Keratinocyte (primary cell): Measurements from ENCODE around the gene SLC13A5. TPM values are rescaled to one million over a fixed set of nuclear protein-coding genes. Genes with fewer than 3 reads are reported as not detected.

Experiments used
- DNase-seq: peaks from one replicate; pipeline ENCODE4 v3.0.0-alpha.2; 2011; ENCODE audit warnings: low read depth, missing footprints, low spot score
- FAIRE-seq: peaks from 2 replicates; lab custom pipeline; 2011; peaks lifted over from hg19 to GRCh38; lab: Jason Lieb, UNC
- H2AFZ ChIP-seq: 2 replicates; pipeline ENCODE4 v1.6.0; 2012; ENCODE audit warnings: low read length, control low read depth, inconsistent platforms; ENCODE audit not compliant: control insufficient read depth
- H3K27ac ChIP-seq: 2 replicates; pipeline ENCODE4 v1.5.1; 2011; ENCODE audit warnings: low read length; ENCODE audit not compliant: control insufficient read depth, insufficient read depth
- H3K27me3 ChIP-seq: 3 replicates; pipeline ENCODE4 v1.6.0; 2011; ENCODE audit warnings: low read length; ENCODE audit not compliant: control insufficient read depth, insufficient read depth; ENCODE audit errors: extremely low read depth
- H3K36me3 ChIP-seq, 2 experiments: 2 replicates in 1 of 2; 3 replicates in 1 of 2; pipeline ENCODE4 v1.5.1; 2011; ENCODE audit warnings: low read length in 2 of 2, mild to moderate bottlenecking in 1 of 2; ENCODE audit not compliant: control insufficient read depth in 2 of 2, insufficient read depth in 2 of 2; ENCODE audit errors: extremely low read depth in 1 of 2
- H3K4me1 ChIP-seq: 3 replicates; pipeline ENCODE4 v1.5.1; 2011; ENCODE audit warnings: low read length; ENCODE audit not compliant: control insufficient read depth, insufficient read depth; ENCODE audit errors: extremely low read depth
- H3K4me2 ChIP-seq: 3 replicates; pipeline ENCODE4 v1.6.0; 2011; ENCODE audit warnings: low read depth, low read length; ENCODE audit not compliant: control insufficient read depth, insufficient read depth; ENCODE audit errors: extremely low read depth
- H3K4me3 ChIP-seq, 3 experiments: fragments of 200-600 bp in 1 of 3; sonication (generic) in 1 of 3; 2 replicates in 2 of 3; 3 replicates in 1 of 3; pipeline ENCODE4 v1.5.1; 2011 to 2016; ENCODE audit warnings: low read length in 3 of 3, mild to moderate bottlenecking in 3 of 3, control low read depth in 2 of 3, inconsistent platforms in 1 of 3, low read depth in 1 of 3, mixed read lengths in 1 of 3, mixed run types in 1 of 3, moderate library complexity in 1 of 3; ENCODE audit not compliant: control insufficient read depth in 2 of 3, insufficient read depth in 2 of 3; ENCODE audit errors: extremely low read depth in 1 of 3
- H3K79me2 ChIP-seq: 2 replicates; pipeline ENCODE4 v1.6.0; 2012; ENCODE audit warnings: low read length; ENCODE audit not compliant: control insufficient read depth, insufficient read depth
- H3K9ac ChIP-seq: 3 replicates; pipeline ENCODE4 v1.6.0; 2011; ENCODE audit warnings: low read length; ENCODE audit not compliant: control insufficient read depth, insufficient read depth; ENCODE audit errors: extremely low read depth
- H3K9me1 ChIP-seq: 3 replicates; pipeline ENCODE4 v1.6.0; 2011; ENCODE audit warnings: low read length; ENCODE audit not compliant: control insufficient read depth, insufficient read depth; ENCODE audit errors: extremely low read depth
- H3K9me3 ChIP-seq: 2 replicates; pipeline ENCODE4 v1.5.1; 2012; ENCODE audit warnings: low read depth, low read length; ENCODE audit not compliant: control insufficient read depth
- H4K20me1 ChIP-seq: 3 replicates; pipeline ENCODE4 v1.6.0; 2011; ENCODE audit warnings: low read length; ENCODE audit not compliant: control insufficient read depth, insufficient read depth; ENCODE audit errors: extremely low read depth
- EZH2 ChIP-seq: IDR thresholded peaks from one replicate; pipeline ENCODE4 v1.6.1; 2012; ENCODE audit warnings: inconsistent platforms, mild to moderate bottlenecking, low read length, moderate library complexity
- dilution Hi-C: fragments of 300-500 bp; cut with MboI; formaldehyde crosslinking; loops from one replicate; pipeline ENCODE4 v1.7.0; 2020; ENCODE audit warnings: low sequenced_read_pairs; ENCODE audit not compliant: extremely low pct_ligation_motif_present
- polyA plus RNA-seq, 5 experiments: library from polyadenylated mRNA; depleted of rRNA in 3 of 5; stranded (reverse) in 3 of 5; stranded (forward) in 1 of 5; unstranded in 1 of 5; fragments of >200 nt; gene quantifications; 1 replicate in 1 of 5; 2 replicates in 3 of 5; 3 replicates in 1 of 5; pipeline versions ENCODE4 v1.2.1 to v1.2.3, GENCODE V29; 2011 to 2012; ENCODE audit warnings: missing spikeins in 2 of 5, low read depth in 1 of 5, low replicate concordance in 1 of 5
- TF ChIP-seq, protein P1 (sequence below), 3 experiments: IDR thresholded peaks in 1 of 3; conservative IDR thresholded peaks in 1 of 3; optimal IDR thresholded peaks in 1 of 3; 2 replicates in 2 of 3; 3 replicates in 1 of 3; pipeline versions ENCODE3 to v1.5.1; 2011; ENCODE audit warnings: low read length in 3 of 3, mild to moderate bottlenecking in 3 of 3, moderate library complexity in 2 of 3, control low read depth in 1 of 3, inconsistent platforms in 1 of 3; ENCODE audit not compliant: insufficient read depth in 2 of 3; ENCODE audit errors: extremely low read depth in 1 of 3

Gene SLC13A5
- polyA plus RNA-seq, 1 donor (not counting 4 experiments of a cell fraction or from before 2014, with no cell fraction given) = 0.14 TPM

- TF ChIP-seq EZH2 = no peak
- TF ChIP-seq, protein P1, sequence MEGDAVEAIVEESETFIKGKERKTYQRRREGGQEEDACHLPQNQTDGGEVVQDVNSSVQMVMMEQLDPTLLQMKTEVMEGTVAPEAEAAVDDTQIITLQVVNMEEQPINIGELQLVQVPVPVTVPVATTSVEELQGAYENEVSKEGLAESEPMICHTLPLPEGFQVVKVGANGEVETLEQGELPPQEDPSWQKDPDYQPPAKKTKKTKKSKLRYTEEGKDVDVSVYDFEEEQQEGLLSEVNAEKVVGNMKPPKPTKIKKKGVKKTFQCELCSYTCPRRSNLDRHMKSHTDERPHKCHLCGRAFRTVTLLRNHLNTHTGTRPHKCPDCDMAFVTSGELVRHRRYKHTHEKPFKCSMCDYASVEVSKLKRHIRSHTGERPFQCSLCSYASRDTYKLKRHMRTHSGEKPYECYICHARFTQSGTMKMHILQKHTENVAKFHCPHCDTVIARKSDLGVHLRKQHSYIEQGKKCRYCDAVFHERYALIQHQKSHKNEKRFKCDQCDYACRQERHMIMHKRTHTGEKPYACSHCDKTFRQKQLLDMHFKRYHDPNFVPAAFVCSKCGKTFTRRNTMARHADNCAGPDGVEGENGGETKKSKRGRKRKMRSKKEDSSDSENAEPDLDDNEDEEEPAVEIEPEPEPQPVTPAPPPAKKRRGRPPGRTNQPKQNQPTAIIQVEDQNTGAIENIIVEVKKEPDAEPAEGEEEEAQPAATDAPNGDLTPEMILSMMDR (optimal IDR thresholded peaks at IDR 0.05 in 1 of 3, IDR thresholded peaks at IDR 0.05 in 1 of 3, conservative IDR thresholded peaks at IDR 0.05 in 1 of 3; ENCODE audit: extremely low read depth in 1 of 3, insufficient read depth in 2 of 3, low read length in 3 of 3) = no peak
- no peaks in the 10 kb centered on the region for H3K36me3 ChIP-seq
- H3K9me1 ChIP-seq = no peaks in the 10 kb centered on the region
- no peaks in the 10 kb centered on the region for H4K20me1 ChIP-seq
- no peak overlapping the region for H3K4me3 ChIP-seq
- H3K27me3 ChIP-seq = no peaks in the 10 kb centered on the region
- peak; percentile 66 for FAIRE-seq
- H3K4me2 ChIP-seq = peak overlapping the region; percentile 84
- DNase-seq = no peak
- H3K4me1 ChIP-seq = peaks cover 43% of the 10 kb centered on the region
- H3K9me3 ChIP-seq = no peaks in the 10 kb centered on the region
- peak overlapping the region; percentile 61 for H3K9ac ChIP-seq
- dilution Hi-C loops = no loop called here
- no peak overlapping the region for H2AFZ ChIP-seq
- peak overlapping the region; percentile 92 for H3K27ac ChIP-seq
- no peaks in the 10 kb centered on the region for H3K79me2 ChIP-seq
Observed at GRCh38 chr17:6670571-6670970, 42.6 kb downstream of the SLC13A5 start.

GRCh38 chr17:6669479-6670212, 43.5 kb downstream of the SLC13A5 start:
- dilution Hi-C loops = no loop called here
- no peaks in the 10 kb centered on the region for H3K27me3 ChIP-seq
- FAIRE-seq = peak; percentile 99
- TF ChIP-seq EZH2 = no peak
- TF ChIP-seq, protein P1 (optimal IDR thresholded peaks at IDR 0.05 in 1 of 3, IDR thresholded peaks at IDR 0.05 in 1 of 3, conservative IDR thresholded peaks at IDR 0.05 in 1 of 3; ENCODE audit: extremely low read depth in 1 of 3, insufficient read depth in 2 of 3, low read length in 3 of 3) = peak in 1 of 3 experiments; percentile 6
- peak overlapping the region; percentile 84 for H3K4me2 ChIP-seq
- H3K36me3 ChIP-seq = no peaks in the 10 kb centered on the region
- peaks cover 41% of the 10 kb centered on the region for H3K4me1 ChIP-seq
- peak overlapping the region; percentile 92 for H3K27ac ChIP-seq
- H3K79me2 ChIP-seq = no peaks in the 10 kb centered on the region
- peak overlapping the region in 2 of 3 experiments; percentile 31 to 41 for H3K4me3 ChIP-seq
- H3K9ac ChIP-seq = peak overlapping the region; percentile 61
- H2AFZ ChIP-seq = peak overlapping the region; percentile 51
- no peaks in the 10 kb centered on the region for H4K20me1 ChIP-seq
- no peaks in the 10 kb centered on the region for H3K9me3 ChIP-seq
- H3K9me1 ChIP-seq = no peaks in the 10 kb centered on the region
- peak; percentile 96 for DNase-seq
